ENCODE results near the gene RSPH6A. TPM values are rescaled to one million over a fixed set of nuclear protein-coding genes. Genes with fewer than 3 reads are reported as not detected.

The RSPH6A gene
- total and polyA plus RNA-seq, 2 of the 13 experiments (the other 11 are each of a cell fraction or from before 2014, with no cell fraction given), result 0.07 TPM; not detected in 1

- TF ChIP-seq ARID3A (IDR thresholded peaks at IDR 0.05; ENCODE audit: low read depth, low read length) (no peak), PHF21A (CRISPR knock-in tag; IDR thresholded peaks at IDR 0.05) (no peak; the same call in 1 of the 2 replicates), TEAD2 (CRISPR knock-in tag; IDR thresholded peaks at IDR 0.05) (0 out of 2 replicates have a peak, but pooled peaks have one; percentile 58), GMEB2 (CRISPR knock-in tag; IDR thresholded peaks at IDR 0.05; ENCODE audit: low read depth) (peak; percentile 26; the same call in 1 of the 2 replicates), SALL2 (CRISPR knock-in tag; IDR thresholded peaks at IDR 0.05) (peak; percentile 24; the same call in 1 of the 2 replicates), ZNF788 (CRISPR knock-in tag; IDR thresholded peaks at IDR 0.05; ENCODE audit: borderline replicate concordance) (peak; percentile 81; the same call in 1 of the 2 replicates), POLR2G (IDR thresholded peaks at IDR 0.05; ENCODE audit: low read depth, low read length) (peak; percentile 91), ZNF564 (CRISPR knock-in tag; IDR thresholded peaks at IDR 0.05) (0 out of 2 replicates have a peak, but pooled peaks have one; percentile 45), HOXA9 (CRISPR knock-in tag; IDR thresholded peaks at IDR 0.05; ENCODE audit: borderline replicate concordance) (0 out of 2 replicates have a peak, but pooled peaks have one; percentile 56), CREM (IDR thresholded peaks at IDR 0.05) (peak; percentile 50; the same call in 1 of the 2 replicates), CREM (CRISPR knock-in tag; IDR thresholded peaks at IDR 0.05) (no peak), NCOA5 (CRISPR knock-in tag; IDR thresholded peaks at IDR 0.05) (peak; percentile 86; the same call in 1 of the 2 replicates), THAP7 (CRISPR knock-in tag; IDR thresholded peaks at IDR 0.05) (no peak), ZNF296 (CRISPR knock-in tag; conservative IDR thresholded peaks at IDR 0.05) (no peak), NFIC (IDR thresholded peaks at IDR 0.05; ENCODE audit: low read length) (no peak)
- TF ChIP-seq, protein P1, sequence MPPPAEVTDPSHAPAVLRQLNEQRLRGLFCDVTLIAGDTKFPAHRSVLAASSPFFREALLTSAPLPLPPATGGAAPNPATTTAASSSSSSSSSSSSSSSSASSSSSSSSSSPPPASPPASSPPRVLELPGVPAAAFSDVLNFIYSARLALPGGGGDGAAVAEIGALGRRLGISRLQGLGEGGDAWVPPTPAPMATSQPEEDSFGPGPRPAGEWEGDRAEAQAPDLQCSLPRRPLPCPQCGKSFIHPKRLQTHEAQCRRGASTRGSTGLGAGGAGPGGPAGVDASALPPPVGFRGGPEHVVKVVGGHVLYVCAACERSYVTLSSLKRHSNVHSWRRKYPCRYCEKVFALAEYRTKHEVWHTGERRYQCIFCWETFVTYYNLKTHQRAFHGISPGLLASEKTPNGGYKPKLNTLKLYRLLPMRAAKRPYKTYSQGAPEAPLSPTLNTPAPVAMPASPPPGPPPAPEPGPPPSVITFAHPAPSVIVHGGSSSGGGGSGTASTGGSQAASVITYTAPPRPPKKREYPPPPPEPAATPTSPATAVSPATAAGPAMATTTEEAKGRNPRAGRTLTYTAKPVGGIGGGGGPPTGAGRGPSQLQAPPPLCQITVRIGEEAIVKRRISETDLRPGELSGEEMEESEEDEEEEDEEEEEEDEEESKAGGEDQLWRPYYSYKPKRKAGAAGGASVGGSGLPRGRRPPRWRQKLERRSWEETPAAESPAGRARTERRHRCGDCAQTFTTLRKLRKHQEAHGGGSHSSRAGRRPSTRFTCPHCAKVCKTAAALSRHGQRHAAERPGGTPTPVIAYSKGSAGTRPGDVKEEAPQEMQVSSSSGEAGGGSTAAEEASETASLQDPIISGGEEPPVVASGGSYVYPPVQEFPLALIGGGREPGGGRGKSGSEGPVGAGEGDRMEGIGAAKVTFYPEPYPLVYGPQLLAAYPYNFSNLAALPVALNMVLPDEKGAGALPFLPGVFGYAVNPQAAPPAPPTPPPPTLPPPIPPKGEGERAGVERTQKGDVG (CRISPR knock-in tag; IDR thresholded peaks at IDR 0.05; ENCODE audit: borderline replicate concordance), result peak; percentile 93; the same call in 1 of the 2 replicates
- TF ChIP-seq, protein P2, sequence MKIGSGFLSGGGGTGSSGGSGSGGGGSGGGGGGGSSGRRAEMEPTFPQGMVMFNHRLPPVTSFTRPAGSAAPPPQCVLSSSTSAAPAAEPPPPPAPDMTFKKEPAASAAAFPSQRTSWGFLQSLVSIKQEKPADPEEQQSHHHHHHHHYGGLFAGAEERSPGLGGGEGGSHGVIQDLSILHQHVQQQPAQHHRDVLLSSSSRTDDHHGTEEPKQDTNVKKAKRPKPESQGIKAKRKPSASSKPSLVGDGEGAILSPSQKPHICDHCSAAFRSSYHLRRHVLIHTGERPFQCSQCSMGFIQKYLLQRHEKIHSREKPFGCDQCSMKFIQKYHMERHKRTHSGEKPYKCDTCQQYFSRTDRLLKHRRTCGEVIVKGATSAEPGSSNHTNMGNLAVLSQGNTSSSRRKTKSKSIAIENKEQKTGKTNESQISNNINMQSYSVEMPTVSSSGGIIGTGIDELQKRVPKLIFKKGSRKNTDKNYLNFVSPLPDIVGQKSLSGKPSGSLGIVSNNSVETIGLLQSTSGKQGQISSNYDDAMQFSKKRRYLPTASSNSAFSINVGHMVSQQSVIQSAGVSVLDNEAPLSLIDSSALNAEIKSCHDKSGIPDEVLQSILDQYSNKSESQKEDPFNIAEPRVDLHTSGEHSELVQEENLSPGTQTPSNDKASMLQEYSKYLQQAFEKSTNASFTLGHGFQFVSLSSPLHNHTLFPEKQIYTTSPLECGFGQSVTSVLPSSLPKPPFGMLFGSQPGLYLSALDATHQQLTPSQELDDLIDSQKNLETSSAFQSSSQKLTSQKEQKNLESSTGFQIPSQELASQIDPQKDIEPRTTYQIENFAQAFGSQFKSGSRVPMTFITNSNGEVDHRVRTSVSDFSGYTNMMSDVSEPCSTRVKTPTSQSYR (CRISPR knock-in tag; IDR thresholded peaks at IDR 0.05; ENCODE audit: borderline replicate concordance), result peak; percentile 6; the same call in 1 of the 2 replicates
Observed at GRCh38 chr19:45770192-45771101, 44.7 kb downstream of the RSPH6A start (continued).

All from HepG2 (cell line).